Measurements from ENCODE around the gene GMDS.

GMDS gene

GRCh38 chr6:1600764-1601157 is 644.6 kb downstream of the GMDS start:
- no peak overlapping the region for H3K27ac ChIP-seq
- TF ChIP-seq CTCF (conservative IDR thresholded peaks at IDR 0.05; ENCODE audit: low read depth) = no peak
- DNase-seq (ENCODE audit: low spot score) = no peak
- POLR2A ChIA-PET (ENCODE audit: low non-redundant PET) = no interaction called here
- CTCF ChIA-PET = interaction anchor here (0.8 kb wide), 1 partner anchor 1331 kb away, joined by 3 read pairs; no protein-coding TSS in a partner anchor

GRCh38 chr6:1600063-1600763 is 645.2 kb downstream of the GMDS start:
- no peak overlapping the region for H3K27ac ChIP-seq
- ChIA-PET POLR2A (ENCODE audit: low non-redundant PET) (no interaction called here), CTCF (interaction anchor here (0.8 to 1.2 kb wide), 2 partner anchors 504 to 1332 kb away, joined by 3 to 4 read pairs; no protein-coding TSS in a partner anchor)
- no peak for TF ChIP-seq CTCF (conservative IDR thresholded peaks at IDR 0.05; ENCODE audit: low read depth)
- no peak for DNase-seq (ENCODE audit: low spot score)

- DNase-seq (ENCODE audit: low spot score) = no peak
- ChIA-PET POLR2A (ENCODE audit: low non-redundant PET) (no interaction called here), CTCF (interaction anchor here (1.2 kb wide), 1 partner anchor 505 kb away, joined by 4 read pairs; no protein-coding TSS in a partner anchor)
- TF ChIP-seq CTCF (conservative IDR thresholded peaks at IDR 0.05; ENCODE audit: low read depth) = no peak
- no peak overlapping the region for H3K27ac ChIP-seq
Measured at GRCh38 chr6:1599469-1599868, 645.9 kb downstream of the GMDS start.

- ChIA-PET CTCF (interaction anchor here (1.2 kb wide), 1 partner anchor 505 kb away, joined by 4 read pairs; no protein-coding TSS in a partner anchor), POLR2A (ENCODE audit: low non-redundant PET) (no interaction called here)
- no peak for TF ChIP-seq CTCF (conservative IDR thresholded peaks at IDR 0.05; ENCODE audit: low read depth)
- no peak for DNase-seq (ENCODE audit: low spot score)
- H3K27ac ChIP-seq = no peak overlapping the region
Measured at GRCh38 chr6:1598886-1599285, 646.5 kb downstream of the GMDS start.

GRCh38 chr6:1598433-1598832 is 647.0 kb downstream of the GMDS start:
- no peak overlapping the region for H3K27ac ChIP-seq
- POLR2A ChIA-PET (ENCODE audit: low non-redundant PET) = no interaction called here
- no peak for DNase-seq (ENCODE audit: low spot score)
- no peak for TF ChIP-seq CTCF (conservative IDR thresholded peaks at IDR 0.05; ENCODE audit: low read depth)
- CTCF ChIA-PET = interaction anchor here (1.3 kb wide), 1 partner anchor 755 kb away, joined by 5 read pairs; no protein-coding TSS in a partner anchor

GRCh38 chr6:1597924-1598323 is 647.5 kb downstream of the GMDS start:
- CTCF ChIA-PET = interaction anchor here (1.3 to 2.3 kb wide), 3 partner anchors 8 to 1036 kb away, joined by 4 to 14 read pairs (median 5); no protein-coding TSS in a partner anchor
- H3K27ac ChIP-seq = no peak overlapping the region
- no peak for TF ChIP-seq CTCF (conservative IDR thresholded peaks at IDR 0.05; ENCODE audit: low read depth)
- DNase-seq (ENCODE audit: low spot score) = peak; percentile 49
- POLR2A ChIA-PET (ENCODE audit: low non-redundant PET) = no interaction called here

Measured in RWPE1 (cell line).